GM15510 (cell line): Measurements from ENCODE around the gene PRKAR2A.

Experiments
- POLR2A ChIP-seq: IDR thresholded peaks from 3 replicates; pipeline ENCODE4 v1.6.1; 2011; ENCODE audit warnings: borderline replicate concordance; ENCODE audit not compliant: insufficient read length; ENCODE audit errors: extremely low read depth

Gene PRKAR2A

DNA sequence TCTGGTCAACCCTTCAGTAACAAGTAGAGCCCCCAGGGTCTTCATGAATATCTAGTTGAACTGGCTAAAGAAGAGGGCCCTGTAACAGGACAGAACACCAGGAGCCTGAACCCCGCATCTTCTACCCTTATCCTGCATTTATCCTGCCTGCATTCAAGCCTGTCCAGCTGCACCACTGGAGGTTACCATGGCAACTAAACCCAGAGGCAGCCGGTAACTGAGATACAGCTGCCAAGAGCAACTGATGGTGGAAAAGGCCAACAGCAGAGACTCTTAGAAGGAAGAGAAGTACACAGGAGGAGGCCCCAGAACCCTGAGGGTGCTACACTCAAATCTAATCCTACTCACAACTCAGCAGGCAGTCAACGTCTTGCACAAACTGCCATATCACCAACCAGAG is 3.7 kb upstream of the PRKAR2A start:
- TF ChIP-seq POLR2A = no peak

DNA sequence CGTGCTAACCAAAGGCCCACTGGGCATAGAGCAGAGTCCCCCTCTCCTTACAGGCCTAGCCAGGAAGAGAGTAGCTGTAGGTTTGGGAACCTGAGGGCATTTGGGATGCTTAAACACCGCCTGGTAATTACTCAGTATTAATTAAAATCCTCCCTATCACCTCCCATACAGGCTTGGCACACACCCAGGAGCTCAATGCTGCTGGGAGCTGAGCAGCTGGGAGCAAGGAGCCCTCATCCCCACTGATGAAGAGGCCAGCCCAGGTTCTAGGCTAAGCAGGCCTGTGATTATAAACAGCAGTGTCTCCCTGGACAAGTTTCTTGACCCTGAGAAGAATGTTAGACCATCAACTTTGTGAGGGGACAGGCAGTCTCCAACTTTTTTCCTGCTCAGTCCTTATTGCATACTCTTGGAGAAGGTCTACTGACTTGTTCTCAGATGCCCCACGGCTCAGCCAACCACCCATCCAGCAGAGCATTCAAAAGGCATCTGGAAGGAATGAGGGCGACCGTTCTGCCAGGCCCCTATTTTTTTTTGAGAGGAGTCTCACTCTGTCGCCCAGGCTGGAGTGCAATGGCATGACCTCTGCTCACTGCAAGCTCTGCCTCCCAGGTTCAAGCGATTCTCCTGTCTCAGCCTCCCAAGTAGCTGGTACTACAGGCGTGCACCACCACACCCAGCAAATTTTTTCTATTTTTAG is 1.3 kb upstream of the PRKAR2A start:
- TF ChIP-seq POLR2A = no peak

DNA sequence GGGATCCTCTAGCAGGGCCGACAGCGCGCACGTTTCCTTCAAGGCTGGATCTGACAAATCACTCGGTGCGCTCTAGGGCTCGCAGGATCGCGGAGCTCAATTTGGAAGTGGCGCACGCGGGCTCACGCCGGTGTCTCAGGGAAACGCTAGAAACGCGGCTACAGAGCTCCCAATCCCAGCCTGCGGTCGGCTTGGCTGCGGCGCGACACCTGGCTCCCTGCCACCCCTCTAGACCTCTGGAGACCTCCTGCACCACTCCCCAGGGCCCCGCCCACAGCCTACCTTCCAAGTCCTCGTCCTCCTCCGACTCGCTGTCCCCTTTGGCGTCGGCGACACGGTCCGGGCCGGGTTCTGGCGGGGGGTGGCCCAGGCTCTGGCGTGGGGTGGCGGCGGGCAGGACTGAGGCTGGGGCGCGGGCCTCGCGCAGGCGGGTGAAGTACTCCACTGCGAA is 596 bp downstream of the PRKAR2A start:
- TF ChIP-seq POLR2A = no peak

DNA sequence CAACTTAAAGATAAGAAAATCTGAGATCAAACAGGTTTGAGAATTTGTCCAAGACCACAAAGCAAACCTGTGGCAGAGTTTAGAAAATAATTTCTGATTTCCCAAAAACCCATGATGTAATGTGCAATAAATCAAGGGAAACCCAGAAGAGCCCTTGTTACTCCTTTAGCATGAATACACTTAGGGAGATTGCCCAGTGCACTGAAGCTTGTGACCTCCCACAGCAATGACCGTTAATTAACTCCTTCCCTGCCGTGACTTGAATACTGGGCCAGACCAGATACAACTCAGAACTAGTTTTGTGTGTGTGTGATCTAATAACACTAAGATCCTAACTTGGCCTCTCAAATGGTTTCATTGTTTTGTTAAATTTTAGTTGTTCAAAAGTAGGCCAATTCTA is 2.5 kb downstream of the PRKAR2A start:
- no peak for TF ChIP-seq POLR2A

DNA sequence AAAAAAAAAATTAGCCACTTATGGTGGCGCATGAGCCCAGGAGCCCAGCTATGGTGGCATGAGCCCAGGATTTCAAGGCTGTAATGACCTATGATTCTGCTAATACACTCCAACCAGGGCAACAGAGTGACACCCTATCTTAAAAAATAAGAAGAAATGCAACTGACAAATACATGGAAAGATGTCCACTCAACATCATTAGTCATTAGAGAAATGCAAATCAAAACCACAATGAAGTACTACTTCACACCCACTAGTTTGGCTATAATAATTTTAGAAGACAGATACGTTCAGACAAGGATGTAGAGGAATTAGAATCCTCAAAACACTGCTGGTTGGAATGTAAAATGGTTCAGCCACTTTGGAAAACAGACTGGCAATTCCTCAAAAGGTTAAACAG is 10.5 kb downstream of the PRKAR2A start:
- no peak for TF ChIP-seq POLR2A

DNA sequence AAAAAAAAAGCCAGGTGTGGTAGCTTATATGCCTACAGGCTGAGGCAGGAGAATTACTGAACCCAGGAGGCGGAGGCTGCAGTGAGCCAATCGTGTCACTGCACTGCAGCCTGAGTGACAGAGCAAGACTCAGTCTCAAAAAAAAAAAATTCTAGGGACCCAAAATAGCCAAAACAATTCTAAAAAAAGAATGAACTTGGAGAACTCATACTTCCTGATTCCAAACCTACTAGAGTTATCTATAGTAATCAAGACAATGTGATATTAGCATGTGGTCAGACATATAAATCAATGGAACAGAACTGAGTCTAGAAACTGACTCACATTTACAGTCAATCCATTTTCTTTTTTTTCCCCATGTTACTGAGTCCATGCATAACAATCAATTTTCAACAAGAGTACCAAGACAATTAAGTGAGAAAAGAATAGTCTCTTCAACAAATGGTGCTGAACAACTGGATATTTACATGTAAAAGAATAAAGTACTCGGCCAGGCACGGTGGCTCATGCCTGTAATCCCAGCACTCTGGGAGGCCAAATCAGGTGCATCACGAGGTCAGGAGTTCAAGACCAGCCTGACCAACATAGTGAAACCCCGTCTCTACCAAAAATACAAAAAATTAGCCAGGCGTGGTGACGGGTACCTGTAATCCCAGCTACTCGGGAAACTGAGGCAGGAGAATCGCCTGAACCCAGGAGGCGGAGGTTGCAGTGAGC is 11.9 kb downstream of the PRKAR2A start:
- no peak for TF ChIP-seq POLR2A

DNA sequence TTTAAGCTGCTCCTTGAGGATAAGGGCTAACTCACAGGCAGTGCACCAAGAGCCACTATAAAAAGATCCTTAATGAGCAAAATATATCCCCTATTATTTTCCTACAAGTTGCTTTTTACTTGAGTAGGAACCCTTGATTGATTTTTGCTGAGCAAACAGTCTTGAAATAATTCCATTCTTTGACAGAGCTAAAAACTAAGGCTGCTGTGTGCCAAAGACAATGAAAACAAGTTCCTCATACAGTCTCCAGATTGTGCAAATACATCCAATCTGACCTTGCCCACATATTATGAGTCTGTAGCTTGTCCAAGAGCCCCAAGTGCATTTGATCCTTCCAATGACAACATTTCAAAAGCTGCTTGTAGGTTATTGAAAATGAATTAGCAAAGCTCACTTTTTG is 15.0 kb downstream of the PRKAR2A start:
- TF ChIP-seq POLR2A = no peak

DNA sequence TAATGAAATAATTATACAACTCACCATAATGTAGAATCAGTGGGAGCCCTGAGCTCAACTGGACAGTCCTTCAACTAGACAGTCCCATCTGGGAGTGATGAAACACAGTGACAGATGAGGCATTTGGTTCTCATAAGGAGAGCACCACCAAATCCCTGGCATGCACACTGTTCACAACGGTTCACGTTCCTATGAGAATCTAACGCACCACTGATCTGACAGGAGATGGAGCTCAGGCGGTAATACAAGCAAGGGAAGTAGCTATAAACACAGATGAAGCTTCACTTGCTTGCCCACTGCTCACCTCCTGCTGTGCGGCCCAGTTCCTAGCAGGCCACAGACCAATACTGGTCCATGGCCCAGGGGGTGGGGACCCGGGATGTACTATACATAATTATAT is 17.0 kb downstream of the PRKAR2A start:
- no peak for TF ChIP-seq POLR2A

DNA sequence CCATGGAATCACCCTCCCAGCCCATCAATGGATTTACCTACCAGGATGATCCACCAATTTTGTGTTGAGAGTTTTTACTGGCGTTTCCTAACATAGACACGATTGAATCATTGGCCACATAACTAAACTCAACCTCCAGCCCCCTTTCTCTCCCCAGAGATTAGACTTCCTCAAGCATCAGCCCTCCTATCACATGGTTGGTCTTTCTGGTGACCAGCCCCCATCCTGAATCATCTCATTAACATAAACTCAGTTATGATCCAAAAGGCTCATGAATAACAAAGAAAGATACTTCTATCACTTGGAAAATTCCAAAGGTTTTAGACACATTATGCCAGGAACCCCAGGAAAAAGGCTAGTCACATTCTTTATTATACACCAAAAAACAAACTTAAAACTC is 21.2 kb downstream of the PRKAR2A start:
- no peak for TF ChIP-seq POLR2A

DNA sequence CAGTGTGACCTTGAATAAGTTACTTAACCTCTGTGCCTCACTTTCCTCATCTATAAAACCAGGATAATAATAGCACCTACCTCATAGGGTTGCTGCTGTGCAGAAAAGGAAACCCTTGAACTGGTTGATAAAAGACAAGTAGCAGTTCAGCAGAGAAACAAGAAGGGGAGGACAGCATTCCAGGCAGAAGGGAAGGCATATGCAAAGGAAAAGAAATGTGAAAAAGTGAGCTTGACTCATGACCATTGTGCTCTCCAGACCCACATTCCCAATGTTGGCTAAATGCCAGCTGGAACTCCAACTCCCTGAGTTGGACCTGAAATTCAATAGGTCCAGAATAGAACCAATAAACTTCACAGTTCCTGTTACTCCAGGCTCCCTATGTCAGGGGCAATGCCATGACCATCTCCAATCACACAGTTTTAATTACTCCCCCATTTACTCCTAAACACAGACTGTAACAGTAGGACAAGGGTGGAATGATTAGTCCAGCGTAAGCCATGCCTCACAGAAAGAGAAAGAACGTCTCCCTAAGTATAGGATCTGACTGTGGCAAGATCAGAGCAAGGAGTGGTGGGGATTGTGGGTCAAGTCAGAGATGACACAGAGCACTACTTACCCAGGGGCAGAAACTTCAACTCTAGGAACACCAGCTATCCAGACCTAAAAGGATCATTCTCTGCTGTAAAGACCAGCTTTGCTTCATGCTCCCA is 26.9 kb downstream of the PRKAR2A start:
- TF ChIP-seq POLR2A = no peak

DNA sequence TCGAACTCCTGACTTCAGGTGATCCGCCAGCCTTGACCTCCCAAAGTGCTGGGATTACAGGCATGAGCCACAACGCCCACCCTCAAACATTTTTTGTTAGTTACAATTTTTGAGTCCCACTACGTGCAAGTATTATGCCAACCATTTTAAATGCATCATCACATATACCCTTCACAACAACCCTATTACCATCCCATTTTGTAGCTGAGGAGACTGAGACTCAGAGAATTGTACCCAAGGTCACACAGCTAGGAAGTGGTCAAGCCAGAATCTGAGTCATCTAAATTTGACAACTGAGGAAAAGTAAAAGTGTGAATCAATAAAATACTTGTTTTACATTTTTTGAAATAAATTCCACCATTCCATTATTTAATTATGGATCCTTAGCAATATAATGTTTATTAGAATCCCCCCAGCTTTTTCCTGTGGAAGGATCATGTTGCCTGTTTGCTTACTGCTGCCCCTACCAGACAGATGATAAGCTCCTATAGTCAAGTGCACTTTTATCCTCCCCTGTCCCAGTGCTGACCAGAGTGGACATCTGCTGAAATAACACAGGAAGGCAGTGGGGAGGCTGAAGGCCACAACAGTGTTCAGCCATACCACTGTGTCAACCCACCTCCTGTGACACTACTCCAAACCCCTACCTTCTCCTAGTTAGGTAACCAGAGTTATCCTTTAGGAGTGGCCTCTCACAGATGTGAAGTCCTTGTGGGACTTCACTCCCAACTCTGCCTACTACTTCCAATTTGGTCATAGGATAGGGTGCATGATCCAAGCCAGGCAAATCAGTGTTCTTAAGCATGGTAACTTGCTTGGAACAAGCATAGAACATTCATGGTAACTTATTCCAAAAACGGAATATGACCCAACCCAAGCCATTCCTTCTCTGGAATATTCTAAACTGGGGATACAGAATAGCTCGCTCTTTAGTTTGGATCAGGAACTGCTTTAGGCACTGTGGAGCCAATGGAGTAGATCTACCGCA is 28.1 kb downstream of the PRKAR2A start:
- TF ChIP-seq POLR2A = no peak

DNA sequence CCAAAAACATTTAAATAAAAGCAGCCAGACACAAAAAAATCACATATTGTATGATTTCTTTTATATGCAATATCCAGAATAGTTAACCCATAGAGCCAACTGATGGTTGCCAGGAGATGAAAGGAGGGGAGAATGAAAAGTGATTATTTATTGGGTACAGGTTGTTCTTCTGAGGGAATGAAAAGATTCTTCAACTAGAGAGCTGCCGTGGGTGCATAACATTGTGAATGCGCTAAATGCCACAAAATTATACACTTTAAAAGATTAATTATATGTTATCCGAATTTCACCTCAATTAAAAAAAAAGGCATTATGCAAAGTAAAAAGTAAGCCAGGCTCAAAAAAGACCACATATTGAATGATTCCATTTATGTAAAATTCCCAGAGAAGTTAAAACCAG is 36.1 kb downstream of the PRKAR2A start:
- TF ChIP-seq POLR2A = no peak

DNA sequence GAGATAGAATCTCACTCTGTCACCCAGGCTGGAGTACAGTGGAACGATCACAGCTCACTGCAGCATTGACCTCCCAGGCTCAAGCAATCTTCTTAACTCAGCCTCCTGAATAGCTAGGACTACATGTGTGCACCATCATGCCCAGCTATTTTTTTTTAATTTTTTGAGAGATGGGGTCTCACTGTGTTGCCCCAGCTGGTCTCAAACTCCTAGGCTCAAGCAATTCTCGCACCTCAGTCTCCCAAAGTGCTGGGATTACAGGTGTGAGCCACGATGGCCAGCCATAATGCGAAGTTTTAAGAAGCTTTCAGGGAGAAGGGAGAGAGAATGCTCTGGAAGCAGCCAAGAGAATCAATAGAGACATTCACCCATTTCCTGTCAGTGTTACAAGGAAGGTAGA is 42.7 kb downstream of the PRKAR2A start:
- TF ChIP-seq POLR2A = no peak

DNA sequence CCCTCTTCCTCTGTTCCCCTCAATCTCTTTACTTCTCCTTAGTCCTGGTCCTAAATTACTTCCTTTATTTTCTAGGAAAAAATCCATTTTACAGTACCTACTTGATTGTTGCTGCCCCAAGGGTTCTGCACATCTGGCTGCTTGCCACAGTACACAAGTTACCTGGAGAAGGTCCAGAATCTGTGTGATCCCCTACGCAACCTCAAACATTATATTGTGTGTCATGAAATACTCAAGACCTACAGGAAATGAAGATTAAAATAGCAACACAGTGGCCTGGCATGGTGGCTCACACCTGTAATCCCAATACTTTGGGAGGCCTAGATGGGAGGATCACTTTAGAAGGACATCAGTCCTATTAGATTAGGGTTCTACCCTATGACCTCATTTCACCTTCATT is 48.7 kb downstream of the PRKAR2A start:
- no peak for TF ChIP-seq POLR2A
